ENCODE measurements around the gene ADORA2A.

The ADORA2A gene

DNA sequence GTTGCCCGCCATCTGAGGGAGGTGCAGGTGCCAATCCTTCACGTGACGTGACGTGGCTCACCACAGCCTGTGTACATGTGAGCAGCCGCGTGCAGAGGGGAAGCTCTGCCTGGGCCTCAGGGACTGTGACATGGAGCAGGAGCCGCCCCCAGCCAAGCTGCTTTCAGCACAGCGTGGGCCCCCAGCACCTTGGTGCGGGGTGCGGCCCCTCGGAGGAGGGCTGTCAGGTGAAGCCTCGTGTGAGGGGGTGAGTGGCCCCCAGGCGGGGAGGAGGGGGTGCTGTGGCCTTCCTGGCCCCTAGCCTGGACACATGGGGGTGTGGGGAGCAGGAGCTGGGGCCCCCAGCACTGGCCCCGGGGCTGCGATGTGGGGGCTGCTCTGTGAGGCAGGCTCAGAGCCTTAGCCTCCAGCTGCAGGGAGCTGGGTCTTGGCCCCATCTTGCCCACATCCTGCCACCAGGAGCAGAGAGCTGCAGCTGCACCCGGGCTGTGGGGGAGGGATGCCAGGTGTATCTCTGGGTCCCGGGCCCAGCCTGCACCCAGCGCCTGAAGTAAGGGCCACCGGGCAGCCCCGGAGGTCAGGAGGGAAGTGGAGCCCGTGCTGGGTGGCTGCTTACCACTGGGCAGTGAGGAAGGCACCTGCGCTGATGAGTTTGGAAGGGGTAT lies at the start of gene ADORA2A:
Gene ADORA2A (plus strand): TSS at position 100 of the 665 bp plus-strand sequence. CDS start 5,806 bp downstream, outside the sequence.
- DNase-seq (ENCODE audit: low read depth, low spot score) = no peak

DNA sequence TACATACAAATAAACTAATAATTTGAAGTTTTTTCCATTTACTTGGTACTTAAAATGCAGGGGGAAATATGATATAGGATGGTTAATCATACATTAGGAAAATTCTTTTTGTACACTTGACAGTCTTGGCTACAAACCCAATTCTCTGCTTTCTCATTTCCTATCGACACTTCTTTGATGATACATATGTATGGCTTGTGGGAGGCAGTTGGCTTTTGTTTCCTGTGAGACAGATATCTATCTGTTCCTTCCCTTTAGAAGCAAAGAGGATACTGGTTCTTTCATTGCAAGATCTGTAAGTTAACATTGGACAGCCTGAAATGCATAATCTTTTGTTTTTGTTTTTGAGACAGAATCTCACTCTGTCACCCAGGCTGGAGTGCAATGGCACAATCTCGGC lies 47.9 kb upstream of the ADORA2A start:
- DNase-seq (ENCODE audit: low read depth, low spot score) = no peak

DNA sequence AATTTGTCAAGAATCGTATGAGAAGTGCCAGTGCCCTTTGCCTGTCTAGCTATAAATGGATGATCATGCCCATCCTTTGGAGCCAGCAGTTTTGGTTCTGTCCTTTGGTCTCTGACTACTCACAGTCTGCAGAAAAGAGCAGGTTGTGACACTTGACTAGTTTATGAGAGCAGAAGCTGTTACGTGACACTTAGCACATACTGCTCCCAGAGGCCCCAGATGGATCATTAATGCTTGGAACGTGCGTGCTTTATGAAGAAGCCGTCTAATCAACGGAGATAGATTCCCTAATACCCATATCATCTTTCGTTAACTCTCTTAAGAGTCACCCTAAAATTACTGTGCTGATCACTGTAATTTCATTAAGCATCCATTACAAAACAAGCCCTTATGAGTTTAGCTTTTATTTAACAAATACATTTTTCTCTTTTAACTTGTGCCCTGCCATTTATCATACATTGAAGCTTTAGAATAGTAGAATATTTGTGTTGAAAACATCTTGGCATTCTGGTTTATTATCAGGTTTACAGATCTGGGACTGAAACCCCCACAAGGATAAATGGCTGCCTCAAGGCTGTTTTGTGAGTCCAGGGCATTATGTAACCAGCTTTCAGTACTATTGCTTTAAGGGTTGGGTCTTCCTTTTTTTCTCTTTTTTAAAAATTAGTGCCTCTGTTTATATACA lies 47.0 kb upstream of the ADORA2A start:
- DNase-seq (ENCODE audit: low read depth, low spot score) = no peak

DNA sequence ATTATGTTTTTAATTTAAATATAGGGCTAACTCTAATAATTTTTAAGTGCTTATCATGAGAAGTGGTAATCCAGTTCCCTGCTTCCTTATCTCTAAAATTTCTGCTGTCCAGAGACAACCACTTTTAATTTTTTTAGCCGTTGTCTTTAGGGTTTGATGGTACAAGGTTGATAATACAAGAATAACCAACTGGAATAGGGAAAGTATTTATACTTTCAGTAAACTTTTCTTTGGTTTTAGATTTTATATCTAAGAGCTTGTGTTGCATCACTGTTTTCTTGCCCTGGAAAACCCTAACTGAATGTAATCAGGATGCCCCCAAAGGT lies 46.5 kb upstream of the ADORA2A start:
- no peak for DNase-seq (ENCODE audit: low read depth, low spot score)

DNA sequence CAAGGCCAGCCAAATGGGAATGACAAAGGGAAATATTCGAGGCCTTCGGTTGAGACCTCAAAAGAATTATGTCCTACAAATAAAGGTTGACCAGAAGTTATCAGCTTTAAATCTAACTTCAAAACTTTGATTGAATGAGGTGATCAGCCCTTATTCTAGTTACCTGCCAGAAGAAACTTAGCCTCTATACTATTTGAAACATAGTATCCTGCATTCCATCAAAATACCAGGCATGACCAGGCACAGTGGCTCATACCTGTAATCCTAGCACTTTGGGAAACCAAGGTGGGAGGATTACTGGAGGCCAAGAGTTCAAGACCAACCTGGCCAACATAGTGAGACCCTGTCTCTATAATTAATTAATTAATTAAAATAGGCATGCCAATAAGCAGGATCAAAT lies 44.3 kb upstream of the ADORA2A start:
- DNase-seq (ENCODE audit: low read depth, low spot score) = no peak

DNA sequence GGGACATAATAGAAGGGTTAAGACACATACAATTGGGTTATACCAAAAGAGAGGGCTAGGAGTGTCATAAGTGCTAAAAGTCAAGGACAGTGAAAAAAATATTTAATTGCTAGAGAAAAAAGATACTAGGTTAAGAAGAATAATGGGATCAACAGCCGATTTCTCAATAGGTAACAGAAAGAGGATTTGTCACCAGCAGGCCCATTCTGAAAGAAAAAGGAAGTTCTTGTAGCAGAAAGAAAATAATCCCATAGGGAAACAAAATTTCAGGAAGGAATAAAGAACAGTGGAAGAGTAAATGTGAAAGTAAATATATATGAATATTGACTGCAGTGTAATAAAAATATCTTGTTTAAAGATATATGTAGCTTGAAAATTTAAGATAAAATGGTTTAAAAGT lies 43.3 kb upstream of the ADORA2A start:
- DNase-seq (ENCODE audit: low read depth, low spot score) = no peak

DNA sequence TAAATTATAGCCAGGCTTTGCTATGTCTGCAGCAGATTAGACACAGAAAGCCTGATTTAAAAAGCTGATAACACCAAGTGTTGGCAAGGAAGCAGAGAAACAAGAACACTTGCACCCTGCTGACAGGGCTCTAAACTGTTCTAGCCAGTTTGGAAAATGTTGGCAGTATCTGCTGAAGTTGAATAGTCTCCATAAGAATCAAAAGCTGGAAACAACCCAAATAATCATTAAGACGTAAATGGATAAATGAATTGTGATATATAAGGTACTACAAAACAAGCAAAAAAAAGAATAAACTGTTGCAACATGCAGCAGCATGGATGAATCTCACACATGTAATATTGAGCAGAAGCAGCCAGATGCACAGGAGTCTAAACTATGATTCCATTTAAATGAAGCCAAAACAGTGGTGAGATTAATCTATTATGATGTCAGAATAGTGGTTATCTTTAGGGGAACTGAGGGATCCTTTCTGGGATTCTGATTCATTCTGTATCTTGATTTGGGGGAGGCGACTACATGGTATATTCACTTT lies 40.4 kb upstream of the ADORA2A start:
- DNase-seq (ENCODE audit: low read depth, low spot score) = no peak

DNA sequence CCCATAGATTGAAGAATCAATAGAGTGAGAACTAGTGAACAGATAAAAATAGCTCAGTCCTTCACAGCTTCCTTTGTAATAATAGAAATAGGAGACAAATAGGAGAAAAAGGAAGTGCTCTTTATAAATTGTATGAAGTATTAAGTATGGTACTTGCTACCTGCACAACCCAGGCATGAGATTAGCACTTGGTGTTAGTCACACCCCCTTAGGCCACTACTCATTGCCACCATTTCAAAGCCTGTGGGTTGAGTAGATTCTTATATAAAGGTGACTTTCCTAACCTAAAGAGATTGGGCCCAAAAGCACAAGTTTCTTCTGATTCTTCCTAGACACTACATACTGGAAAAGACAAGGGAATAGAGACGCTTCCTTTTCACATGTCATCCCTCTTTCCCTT lies 37.7 kb upstream of the ADORA2A start:
- no peak for DNase-seq (ENCODE audit: low read depth, low spot score)

DNA sequence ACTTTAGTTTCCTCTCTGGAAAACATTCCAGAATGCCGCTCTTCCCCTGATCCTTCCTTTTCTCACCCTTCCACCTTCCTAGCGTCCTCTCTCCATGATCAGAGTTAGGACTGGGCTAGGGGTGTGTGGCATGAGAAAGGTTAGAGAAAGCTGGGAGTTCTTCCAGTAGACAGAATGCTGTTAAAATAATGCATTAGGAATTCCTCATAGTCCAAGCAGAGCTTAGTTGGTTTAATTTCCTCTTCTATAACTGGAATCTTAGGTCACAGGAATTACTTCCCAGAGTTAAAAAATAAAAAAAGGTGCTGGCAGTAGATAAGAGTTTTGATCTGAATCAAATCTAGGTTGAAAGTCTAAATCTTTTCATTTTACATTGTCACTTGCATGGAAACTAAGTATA lies 37.2 kb upstream of the ADORA2A start:
- DNase-seq (ENCODE audit: low read depth, low spot score) = no peak

DNA sequence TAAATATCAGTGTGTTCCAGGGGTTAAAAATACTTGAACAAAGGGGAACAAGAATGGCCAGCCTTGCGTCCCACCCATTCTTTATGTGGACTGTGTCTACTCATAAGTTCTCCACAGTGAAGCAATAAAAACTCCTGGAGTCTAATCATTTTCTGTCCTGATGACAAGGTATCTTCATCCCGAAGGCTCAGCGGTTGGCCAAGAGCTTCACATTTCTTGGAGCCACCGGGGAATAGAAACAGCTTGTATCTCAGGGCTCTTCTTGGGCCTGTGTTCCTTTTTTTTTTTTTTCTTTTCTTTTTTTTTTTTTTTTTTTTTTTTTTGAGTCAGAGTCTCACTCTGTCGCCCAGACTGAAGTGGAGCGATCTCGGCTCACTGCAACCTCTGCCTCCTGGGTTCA lies 36.8 kb upstream of the ADORA2A start:
- DNase-seq (ENCODE audit: low read depth, low spot score) = no peak

DNA sequence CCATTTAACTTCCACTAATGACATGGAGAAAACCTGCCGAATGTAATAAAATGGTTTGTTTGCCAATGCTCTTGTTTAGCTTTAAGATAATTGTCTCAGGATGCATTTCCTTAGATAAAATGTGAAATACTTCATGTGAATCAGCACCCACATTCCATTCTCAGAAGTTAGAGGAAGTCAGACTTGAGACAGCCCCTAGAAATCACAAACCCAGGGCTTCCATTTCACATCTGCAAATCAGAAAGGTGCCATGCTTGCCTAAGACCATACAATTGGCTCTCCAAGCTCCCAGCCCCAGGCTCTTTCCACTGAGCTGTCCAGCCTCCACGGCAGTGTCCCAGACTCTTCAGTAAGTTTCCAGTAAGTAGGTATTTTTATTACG lies 35.6 kb upstream of the ADORA2A start:
- no peak for DNase-seq (ENCODE audit: low read depth, low spot score)

DNA sequence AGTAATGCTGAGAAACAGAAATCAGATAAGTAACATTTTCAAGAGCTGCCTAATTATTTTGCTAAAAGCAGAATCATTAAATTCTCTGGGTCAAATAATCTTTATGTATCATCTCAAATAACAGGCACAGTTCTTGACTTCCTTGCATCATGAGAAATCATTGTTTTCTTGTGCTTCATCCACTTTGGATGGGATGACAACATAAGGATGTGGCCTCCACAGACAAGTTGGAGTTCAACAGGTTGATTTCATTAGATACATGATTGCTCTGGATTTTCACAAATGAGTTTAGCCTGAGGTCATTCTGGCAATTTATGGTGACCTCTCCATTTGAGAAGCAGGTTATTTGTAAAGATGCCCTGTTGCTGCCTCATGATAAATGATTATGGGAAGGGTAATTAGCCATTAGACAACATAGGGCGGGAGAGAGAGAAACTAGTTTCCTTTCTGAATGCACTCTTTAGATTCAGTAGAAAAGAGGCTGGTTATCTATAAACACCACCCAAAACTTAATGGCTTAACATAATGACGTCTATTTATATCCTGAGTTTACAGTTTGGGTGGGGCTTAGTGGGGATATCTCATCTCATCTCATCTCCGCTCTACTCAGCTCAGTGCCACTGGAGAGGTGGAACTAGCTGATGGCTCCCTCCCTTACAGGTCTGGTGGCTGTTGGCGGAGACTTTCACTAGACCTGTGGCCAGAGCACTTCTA lies 35.0 kb upstream of the ADORA2A start:
- no peak for DNase-seq (ENCODE audit: low read depth, low spot score)

DNA sequence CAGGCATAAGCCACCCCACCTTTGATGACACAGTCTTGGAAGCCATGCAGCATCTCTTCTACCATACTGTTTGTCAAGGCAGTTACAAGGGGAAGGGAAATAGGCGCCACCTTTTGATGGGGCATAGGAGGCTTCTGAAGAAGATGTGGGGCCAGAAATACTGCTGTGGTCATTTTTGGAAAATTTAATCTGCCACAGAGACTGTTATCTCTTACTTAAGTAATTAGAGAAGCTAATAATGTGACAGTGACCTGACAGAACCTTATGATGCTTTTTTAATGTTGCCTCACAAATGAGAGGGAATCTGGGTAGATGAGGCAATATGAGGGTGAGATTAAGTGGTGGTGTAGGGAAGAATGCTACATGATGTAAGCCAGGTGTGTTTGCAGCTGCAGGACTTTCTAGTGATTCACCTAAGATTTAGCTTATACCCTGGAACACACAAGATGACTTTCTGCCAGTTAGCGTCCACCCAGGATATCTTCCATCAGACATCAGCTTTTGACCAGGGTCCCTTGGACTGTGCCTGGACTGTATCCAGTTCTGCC lies 34.3 kb upstream of the ADORA2A start:
- DNase-seq (ENCODE audit: low read depth, low spot score) = no peak

DNA sequence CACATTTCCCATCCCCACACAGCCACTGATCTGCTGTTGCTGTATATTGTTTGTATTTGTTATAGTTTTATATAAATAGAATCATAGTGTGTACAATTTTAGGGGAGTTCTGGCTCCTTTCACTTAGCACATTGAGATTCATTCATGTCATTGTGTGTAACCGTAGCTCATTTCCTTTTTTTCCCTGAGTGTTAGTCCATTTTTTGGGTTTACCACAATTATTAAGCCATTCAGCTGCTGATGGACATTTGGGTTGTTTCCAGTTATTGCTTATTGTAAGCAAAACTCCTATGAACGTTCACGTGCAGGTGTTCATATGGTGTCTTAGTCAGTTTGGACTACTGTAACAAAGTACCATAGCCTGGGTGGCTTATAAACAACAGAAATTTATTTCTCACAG lies 33.6 kb upstream of the ADORA2A start:
- DNase-seq (ENCODE audit: low read depth, low spot score) = no peak

DNA sequence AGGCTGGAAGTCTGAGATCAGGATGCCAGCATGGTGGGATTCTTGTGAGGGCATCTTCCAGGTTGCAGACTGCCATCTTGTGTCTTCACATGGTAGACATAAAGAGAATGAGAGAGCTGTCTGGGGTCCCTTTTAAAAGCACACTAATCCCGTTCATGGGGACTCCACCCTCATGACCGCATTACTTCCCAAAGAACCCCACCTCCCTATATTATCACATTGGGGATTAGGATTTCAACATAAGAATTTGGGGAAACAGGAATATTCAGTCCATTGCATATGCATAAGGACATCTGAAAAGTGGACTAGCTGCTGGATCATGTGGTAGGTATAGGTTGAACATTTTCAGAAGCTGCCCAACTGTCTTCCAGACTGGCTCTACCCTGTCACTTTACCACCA lies 33.1 kb upstream of the ADORA2A start:
- no peak for DNase-seq (ENCODE audit: low read depth, low spot score)

DNA sequence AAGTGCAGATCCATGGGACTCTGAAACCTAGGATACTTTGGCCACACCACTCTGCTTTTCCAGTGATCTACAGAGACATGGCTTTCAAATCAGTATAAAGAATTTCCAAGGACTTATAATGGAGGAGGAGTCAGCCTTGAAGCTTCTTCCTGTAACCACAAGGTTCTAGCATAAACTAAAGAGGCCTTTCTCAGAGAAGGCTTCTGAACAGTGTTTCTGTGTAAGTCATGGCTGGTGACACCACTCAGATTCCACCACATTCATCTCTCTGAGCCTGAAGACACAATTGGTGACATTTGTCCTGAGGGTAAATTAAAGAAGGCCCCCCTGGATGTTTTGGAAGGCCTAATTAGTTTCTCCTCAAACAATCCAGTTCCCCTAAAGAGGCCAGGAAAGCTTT lies 29.0 kb upstream of the ADORA2A start:
- DNase-seq (ENCODE audit: low read depth, low spot score) = no peak

DNA sequence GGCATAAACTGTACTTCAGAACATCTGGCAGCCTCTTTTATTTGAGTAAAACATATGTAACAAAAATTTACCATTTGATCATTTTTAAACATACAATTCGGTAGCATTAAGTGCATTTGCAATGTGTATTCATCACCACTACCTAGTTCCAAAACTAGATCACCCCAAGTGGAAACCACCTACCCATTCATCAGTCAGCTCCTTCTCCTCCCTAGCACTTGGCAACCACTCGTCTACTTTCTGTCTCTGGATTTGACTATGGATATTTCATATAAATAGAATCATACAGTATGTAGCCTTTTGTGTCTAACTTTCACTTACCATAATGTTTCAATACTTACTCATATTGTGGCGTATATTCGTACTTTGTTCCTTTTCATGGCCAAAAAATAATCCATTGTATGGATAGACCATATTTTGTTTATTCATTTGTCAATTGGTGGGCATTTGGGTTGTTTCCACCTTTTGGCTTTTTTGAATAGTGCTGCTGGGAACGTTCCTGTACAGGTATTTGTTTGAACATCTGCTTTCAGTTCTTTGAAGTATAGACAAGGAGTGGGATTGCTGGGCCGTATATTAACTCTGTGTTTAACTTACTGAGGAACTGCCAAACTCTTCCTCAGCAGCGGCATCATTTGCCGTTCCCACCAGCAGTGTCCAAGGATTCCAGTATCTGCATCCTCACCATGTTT lies 27.2 kb upstream of the ADORA2A start:
- no peak for DNase-seq (ENCODE audit: low read depth, low spot score)

DNA sequence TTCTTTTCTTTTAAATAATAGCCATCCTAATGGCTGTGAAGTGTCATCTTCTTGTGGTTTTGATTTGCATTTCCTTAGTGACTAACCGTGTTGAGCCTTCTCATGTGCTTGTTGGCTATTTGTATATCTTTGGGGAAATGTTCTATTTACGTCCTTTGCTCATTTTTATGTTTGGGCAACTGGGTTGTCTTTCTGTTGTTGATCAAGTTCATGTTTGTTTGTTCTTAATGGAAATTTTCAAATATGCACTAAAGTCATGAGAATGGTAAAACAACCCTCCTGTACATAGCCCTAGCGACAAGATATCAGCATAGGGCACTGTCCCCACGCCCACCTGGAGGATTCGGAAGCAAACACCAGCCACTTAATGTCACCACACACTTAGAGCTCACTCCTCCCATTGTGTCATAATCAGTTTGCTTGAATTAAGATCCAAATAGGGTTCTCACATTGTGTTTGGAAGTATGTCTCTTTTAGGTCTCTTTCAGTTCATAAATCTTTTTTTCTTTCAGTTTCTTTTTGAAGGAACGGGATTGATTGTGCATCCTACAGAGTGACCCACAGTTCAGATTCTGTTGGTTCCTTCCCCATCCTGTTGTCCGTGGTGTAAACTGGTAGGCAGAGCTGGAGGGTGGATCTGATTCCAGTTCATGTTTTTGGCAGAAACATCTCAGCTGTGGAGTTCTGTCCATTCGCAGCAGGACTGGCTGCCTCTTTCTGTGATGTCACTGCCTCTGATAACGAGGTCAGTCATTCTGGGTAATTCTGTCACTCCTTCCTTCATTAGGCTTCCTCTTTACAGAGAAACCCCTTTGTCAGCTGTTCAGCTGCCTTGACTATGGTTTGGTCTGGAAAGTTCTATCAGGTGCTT lies 26.4 kb upstream of the ADORA2A start:
- no peak for DNase-seq (ENCODE audit: low read depth, low spot score)

DNA sequence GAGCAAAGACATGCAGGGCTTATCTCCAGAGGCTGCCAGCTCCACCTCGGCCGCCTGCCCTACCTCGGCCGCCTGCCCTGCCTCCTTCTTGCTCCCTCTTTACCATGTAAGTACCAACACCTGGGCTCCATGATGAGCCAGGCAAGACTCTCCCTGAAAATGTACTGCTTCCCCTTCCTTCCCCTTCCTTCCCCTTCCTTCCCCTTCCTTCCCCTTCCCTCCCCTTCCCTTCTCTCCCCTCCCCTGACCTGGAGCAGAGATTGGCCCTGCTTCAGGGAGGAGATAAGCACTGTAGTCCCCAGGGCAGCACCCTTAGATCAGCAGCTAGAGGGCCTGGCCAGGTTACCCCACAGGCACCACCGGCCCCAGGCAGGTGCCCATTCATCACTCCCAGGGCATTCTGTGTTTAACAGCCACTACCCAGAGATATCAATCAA lies 25.4 kb upstream of the ADORA2A start:
- DNase-seq (ENCODE audit: low read depth, low spot score) = no peak

DNA sequence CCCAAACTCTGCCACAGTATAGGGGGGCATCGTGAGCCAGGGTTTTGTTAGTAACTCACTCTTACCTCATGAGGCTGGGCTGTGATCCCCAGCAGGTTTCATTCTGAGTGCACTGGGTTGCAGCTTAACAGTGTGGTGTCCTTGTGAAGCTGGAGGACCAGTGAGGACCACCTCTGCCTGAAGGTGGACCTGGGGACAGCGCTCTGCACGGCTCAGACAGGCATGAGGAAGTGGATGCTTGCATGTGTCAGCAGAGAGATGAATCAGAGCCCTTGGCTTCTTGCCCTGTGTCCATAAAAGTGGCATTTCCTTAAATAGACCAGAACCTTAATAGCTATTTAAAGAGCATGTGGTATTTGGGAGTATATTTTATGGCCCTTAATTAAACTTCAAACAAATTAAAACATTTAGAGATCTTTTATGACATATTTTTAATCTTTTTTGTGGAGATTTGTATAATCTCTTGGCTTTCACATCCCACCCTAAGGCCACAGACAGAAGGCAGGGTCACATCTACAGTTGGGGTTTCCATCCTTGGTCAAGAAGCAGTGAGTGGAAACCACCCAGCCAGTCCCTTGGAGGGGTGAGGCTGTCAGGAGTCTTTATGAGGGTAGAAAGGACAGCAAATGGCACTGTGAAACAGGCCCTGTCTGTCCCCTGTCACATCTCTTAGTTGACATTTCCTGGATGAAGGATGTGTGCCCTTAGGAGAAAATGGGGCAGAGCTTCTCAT lies 24.8 kb upstream of the ADORA2A start:
- DNase-seq (ENCODE audit: low read depth, low spot score) = no peak

Data from iPS DF 19.7 (cell line).